Endothelial cell of umbilical vein (primary cell): Measurements from ENCODE around the gene GADD45GIP1.

Experiments used
- MAX ChIP-seq: IDR thresholded peaks from 2 replicates; pipeline ENCODE4 v1.6.1; 2011; ENCODE audit not compliant: insufficient read depth, insufficient read length
- POLR2A ChIP-seq: IDR thresholded peaks from 2 replicates; pipeline ENCODE4 v1.6.1; 2012; ENCODE audit warnings: low read depth, mild to moderate bottlenecking, control low read depth, low read length
- TF ChIP-seq, protein P1 (sequence below), 2 donors: IDR thresholded peaks; 1 replicate in 1 of 2; 2 replicates in 1 of 2; pipeline ENCODE4 v1.5.1; 2011; ENCODE audit warnings: low read length in 2 of 2, mild to moderate bottlenecking in 2 of 2, moderate library complexity in 2 of 2, control low read depth in 1 of 2, inconsistent platforms in 1 of 2, low read depth in 1 of 2; ENCODE audit not compliant: insufficient read depth in 1 of 2; ENCODE audit errors: extremely low read depth in 1 of 2

DNA sequence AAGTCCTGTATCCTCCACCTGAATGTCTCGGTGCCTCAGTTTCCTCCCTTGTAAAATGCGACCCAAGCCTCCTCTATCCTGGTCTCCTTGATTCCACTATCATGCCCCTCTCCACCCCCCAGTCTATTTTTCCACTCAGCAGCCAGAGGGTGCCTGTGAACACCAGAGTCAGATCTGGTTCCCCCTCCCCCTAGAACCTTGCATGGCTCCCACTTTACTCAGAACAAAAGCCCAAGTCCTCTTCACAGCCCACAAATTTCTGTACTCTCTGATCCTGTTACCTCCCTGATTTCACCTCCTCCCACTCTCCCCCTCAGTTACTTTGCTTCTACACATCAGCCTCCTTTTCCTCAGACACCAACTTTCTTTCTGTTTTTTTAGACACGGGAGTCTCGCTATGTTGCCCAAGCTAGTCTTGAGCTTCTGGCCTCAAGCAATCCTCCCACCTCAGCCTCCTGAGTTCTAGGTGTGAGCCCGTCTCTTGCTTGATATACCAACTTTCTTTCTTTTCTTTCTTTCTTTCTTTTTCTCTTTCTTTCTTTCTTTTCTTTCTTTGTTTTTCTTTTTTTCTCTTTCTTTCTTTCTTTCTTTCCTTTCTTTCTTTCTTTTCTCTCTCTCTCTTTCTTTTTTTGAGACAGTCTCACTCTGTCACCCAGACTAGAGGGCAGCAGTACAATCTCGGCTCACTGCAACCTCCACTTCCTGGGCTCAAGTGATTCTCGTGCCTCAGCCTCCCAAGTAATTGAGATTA is 13.2 kb upstream of the GADD45GIP1 start:
- TF ChIP-seq, protein P1, sequence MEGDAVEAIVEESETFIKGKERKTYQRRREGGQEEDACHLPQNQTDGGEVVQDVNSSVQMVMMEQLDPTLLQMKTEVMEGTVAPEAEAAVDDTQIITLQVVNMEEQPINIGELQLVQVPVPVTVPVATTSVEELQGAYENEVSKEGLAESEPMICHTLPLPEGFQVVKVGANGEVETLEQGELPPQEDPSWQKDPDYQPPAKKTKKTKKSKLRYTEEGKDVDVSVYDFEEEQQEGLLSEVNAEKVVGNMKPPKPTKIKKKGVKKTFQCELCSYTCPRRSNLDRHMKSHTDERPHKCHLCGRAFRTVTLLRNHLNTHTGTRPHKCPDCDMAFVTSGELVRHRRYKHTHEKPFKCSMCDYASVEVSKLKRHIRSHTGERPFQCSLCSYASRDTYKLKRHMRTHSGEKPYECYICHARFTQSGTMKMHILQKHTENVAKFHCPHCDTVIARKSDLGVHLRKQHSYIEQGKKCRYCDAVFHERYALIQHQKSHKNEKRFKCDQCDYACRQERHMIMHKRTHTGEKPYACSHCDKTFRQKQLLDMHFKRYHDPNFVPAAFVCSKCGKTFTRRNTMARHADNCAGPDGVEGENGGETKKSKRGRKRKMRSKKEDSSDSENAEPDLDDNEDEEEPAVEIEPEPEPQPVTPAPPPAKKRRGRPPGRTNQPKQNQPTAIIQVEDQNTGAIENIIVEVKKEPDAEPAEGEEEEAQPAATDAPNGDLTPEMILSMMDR (IDR thresholded peaks at IDR 0.05; ENCODE audit: extremely low read depth in 1 of 2, insufficient read depth in 1 of 2, low read depth in 1 of 2, low read length in 2 of 2), result no peak
- TF ChIP-seq MAX (no peak), POLR2A (no peak)
